KBM-7 (cell line): ENCODE data around the gene GINS3.

Experiments used
- DNase-seq: peaks from one replicate; pipeline ENCODE4 v3.0.0-alpha.2; 2015
- in situ Hi-C: fragments of 300-500 bp; cut with MboI; formaldehyde crosslinking; loops from 2 replicates; pipeline ENCODE4 v1.14.3; 2020; ENCODE audit warnings: low sequenced_read_pairs, low pct_unique_long_range_greater_than_20kb, mixed read lengths

GINS3 gene

DNA sequence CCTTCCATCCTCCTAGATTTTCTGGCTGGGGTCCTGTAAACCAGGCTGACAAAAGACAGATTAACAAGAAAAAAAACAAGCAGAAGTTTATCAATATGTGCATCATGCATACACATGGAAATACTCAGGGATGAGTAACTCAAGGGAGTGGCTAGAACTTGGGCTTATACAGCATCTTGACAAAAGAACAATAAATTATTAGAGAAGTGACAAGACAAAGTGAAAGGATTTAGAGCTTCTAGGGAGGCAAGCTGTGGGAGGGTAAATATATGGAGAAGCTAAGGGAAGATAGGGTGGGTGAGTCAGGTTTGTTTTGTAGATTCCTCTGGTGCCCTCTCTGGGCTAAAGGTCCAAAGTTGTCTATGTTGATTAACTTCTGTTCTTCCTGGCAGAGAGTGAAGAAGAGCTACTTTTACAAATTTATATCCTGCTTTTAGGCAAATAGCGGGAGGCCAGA, 59.7 kb downstream of the GINS3 start:
- in situ Hi-C loops = no loop called here
- no peak for DNase-seq

DNA sequence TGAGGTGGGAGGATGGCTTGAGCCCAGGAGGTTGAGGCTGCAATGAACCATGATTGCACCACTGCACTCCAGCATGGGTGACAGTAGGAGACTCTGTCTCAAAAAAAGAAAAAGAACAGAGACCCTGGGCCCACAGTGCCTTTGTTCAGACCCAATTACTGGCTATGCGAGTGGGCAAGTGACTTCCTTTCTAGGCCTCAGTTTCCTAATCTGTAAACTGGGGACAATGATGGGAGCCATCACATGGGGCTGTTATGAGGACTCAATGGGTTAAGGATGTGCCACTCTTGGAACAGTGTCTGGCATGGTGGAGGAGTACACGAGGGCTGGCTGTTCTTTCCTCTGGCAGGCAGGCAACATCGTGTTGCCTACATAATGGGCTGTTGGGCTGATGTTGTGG, 60.4 kb downstream of the GINS3 start:
- in situ Hi-C loops = no loop called here
- no peak for DNase-seq

DNA sequence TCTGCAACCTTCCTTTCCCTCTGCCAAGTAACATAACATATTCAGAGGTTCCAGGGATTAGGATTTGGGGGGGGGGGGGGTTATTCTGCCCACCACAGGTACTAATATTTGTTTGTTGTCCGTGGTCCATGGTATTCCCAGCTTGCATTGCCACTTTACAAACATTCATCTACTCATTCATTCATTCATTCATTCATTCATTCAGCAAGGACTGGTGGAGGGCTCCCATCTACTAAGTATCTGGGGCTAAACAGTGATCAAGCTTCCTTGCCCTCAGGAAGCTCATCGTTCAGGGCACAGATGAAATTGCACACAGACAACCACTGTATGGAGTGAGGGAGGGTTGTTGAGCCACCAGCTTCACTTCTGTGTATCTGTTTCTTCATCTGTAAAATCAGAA, 61.9 kb downstream of the GINS3 start:
- in situ Hi-C loops = no loop called here
- no peak for DNase-seq

DNA sequence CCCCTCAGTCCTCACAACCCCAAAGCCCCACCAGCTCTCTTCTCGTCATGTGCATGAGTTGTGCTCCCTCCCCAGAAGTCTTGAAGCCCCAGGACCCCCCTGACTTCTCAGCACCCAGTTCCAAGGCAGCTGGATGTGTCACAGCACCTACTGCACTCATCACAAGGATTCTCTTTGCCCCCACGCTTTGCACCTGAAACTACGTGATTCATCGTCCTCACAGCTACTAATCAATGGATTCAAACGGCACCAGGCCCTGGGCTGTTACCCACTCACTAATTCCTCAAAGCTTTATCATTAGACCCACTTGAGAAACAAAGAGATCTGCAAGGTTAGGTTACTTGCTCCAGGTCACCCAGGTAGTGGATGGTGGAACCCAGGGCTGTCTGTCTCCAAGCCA, 62.6 kb downstream of the GINS3 start:
- in situ Hi-C loops = no loop called here
- no peak for DNase-seq
